EL (cell line): ENCODE results near the gene GUCD1.

ENCODE experiments used
- DNase-seq: peaks from one replicate; pipeline ENCODE4 v3.0.0-alpha.2; 2016

The GUCD1 gene

DNA sequence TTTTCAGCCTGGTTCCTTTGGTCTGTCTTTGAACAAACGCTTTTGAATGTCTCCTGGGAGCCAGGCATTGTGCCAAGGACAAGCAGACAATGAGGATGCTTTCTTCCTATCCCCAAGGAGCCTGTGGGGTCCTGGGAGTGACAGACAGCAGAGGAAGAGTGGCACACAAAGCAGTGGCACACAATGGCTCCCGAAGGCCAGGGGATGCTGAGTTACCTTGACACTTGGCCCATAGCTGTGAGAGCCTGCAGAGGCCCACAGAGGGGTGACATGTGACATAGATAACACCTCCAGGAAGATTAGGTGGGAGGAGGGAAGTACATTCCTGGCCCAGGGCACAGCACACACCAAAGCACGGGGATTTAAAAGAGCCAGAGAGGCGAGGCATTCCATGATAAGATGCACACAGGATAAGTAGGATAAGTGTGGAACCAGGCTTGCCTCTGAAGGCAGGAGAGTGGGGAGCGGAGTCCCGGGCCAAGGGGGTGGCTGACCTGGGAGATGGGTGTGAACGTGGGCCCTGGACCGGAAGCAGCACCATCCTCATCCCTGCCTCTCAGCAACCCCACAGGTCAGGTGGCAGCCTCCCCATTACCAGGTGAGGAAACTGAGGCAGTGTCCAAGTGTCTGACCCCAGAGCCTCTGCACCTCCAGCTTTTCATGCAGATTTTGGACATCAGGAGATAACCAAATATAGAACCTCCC, 53.5 kb downstream of the GUCD1 start:
- no peak for DNase-seq

DNA sequence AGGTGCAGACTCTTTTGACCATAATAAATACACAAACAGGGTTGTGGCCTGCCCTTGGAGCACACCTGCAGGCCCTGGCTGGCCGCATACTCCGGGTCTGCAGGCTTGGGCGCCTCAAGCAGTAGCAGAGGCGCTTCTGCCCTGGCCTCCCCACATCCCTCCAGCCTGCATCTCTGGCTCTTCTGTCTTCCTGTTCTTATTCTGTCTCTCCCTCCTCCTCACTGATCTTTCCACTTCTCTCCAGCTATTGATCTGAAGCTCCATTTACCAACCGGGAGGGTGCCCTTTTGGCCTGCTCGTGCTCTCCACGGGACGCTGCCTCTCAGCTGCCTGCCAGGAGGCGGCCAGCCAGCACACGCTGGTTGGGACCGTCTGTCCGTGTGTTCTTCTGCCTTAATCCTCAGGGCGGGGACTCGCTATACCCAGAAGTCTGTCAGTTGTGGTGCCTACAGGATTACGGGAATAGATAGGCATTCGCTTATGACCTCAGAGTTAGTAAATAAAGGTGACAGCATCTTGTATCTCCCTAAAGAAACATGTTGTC, 54.6 kb downstream of the GUCD1 start:
- DNase-seq = no peak

DNA sequence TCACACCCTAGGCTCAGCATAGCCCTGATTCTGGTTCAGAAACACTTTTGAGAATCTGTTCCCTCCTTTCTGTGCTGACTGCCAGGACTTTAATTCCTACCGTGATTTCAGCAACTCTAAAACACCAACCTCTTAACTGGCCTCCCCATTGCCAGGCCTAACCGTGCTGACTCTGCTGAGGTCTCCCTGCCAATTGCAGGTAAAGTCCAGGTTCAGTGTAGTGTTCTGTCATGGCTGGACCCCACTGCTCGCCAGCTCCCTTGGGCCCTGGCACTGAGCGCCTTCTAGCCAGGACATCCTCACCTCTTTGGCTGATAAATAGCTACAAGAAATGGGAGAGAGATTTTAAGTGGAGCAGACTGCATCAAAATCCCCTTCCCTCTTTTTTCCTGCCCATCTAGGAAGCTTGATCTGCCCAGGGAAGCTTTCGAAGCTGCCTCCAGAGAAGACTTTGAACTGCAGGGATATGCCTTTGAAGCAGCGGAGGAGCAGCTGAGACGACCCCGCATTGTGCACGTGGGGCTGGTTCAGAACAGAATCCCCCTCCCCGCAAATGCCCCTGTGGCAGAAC, 55.1 kb downstream of the GUCD1 start:
- DNase-seq = no peak

DNA sequence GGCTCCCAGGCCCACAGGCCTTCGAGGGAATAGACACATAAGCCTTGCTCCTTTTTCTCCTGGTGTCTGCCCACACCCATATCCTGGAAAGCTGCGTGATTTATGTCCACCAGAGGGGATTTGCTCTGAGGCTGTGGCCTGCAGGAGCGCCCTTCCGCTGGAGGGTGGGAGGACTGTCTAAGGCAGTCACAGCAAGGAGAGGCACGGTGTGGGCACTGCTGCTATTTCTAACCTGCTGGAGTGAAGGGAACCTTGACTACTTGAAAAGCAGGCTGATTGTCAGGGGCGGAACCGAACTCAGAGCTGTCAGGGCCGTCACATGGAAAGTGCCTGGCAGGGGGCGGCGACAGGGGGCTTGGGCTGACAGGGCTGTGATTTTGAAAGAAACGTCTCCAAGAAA, 56.1 kb downstream of the GUCD1 start:
- no peak for DNase-seq

DNA sequence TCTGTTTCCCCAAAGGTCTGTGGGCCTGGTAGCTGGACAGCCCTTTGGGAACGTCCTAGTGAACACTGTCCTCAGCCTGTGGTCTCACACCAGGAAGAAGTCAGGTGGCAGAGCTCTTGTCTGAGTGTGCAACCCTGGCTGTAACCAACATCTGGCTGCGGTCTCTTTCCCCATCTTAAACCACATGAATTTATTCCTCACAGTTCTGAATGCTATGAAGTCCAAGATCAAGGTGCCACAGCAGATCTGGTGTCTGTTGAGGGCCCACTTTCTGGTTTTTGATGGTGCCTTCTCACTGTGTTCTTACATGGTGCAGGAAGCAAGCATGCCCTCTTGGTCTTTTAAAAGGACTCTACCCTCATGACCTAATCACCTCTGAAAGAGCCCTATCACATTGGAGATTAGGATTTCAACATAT, 57.1 kb downstream of the GUCD1 start:
- no peak for DNase-seq

DNA sequence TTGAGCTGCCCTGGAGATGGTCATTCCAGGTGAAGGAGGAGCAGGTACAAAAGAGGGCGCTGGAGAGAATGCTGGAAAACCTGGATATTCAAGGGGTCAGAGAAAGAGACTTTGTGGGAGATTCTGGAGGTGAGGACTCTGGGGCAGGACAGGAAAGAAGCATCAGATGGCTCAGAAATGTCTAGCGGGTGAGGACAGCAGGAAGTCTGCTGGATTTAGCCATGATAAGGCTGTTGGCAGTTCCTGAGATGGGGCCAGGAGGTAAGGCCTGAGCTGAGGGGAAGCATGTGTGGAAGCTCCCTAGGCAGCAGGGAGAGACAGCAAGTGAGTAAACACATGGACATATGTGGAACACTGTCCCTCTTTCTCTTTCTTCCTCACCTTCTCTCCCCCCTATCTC, 58.3 kb downstream of the GUCD1 start:
- DNase-seq = no peak

DNA sequence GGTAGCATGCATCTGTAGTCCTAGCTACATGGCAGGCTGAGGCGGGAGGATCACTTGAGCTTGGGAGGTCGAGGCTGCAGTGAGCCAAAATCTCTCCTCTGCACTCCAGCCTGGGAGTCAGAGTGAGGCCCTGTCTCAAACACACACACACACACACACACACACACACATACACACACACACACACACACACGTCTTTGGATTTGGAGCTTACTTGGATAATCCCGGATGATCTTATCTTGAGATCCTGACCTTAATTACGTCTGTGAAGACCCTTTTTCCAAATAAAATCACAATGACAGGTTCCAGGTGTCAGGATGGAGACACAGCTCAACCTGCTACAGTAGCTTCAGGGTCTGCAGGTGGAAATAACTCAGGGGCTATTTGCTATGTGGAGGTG, 58.7 kb downstream of the GUCD1 start:
- no peak for DNase-seq

DNA sequence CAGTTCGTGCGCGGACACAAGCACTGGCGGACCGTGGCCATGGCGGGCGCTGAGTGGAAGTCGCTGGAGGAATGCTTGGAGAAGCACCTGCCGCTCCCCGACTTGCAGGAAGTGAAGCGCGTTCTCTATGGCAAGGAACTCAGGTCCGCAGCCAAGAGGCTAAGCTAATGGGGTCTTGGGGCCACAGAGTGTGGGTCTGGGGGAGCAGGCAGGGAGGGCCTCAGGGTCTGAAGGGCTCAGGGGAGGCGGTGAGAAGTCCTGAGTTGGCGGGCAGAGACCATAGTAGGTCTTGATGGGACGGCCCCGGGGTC, 59.6 kb downstream of the GUCD1 start:
- DNase-seq = no peak

DNA sequence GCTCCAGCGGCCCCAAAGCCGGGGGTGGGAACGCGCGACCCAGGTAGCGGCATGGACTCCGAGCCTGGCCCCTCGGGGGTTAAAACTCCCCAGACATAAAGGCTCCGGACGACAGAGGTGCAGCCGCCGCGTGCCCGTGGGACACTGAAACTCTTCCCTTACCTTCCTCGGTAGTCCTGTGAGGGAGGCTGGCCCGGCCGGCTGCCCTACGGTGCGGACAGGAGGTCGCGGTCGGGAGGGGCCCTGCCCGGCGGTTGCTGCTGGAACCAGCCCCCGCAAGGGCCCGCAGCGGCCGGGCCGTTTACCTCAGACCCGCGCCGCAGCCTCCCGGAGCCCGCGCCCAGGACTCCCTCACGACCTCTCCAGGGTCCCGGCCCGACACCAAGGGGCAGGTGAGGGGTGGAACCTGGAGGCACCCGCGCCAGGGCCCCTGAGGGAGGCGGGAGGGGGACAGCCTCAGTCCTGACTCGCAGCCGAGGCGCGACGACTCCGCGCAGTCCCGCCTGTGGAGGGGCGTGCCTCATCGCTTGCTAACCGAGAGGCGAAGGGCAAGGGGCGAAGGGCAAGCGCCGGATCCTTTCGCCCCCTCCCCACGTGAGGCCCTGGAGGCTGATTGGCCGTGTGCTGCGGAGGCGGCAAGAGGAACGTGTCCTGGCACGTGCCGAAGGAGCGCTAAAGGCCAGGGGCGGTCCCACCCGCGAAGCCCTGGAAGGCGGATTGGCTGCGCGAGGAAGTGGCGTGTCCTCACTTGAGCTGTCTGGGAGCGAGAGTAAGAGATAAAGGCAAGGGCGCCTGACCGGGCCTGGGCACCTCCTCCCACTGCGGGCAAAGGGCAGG, 60.2 kb downstream of the GUCD1 start, which contains the start of gene UPB1:
Gene UPB1 (plus strand): TSS at position 805 of the 837 bp plus-strand sequence. CDS start 72 bp downstream, outside the sequence.
- DNase-seq = no peak

DNA sequence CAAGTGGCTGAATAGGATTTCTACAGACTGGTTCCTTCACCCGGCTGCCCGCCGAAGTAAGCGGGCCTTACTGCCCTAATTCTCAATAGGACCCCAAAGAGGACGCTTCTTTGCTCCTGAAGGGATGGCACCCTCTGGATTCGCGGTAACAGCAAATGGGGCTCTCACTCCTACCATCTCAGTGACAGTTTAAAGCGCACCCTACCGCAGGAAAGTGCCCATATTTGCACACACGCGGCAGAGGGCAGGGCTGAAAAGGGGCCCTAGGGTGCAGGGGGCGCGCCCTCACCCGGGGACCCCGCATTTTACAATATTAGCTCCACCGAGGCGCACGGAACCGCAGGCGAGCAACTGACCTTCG, 60.8 kb downstream of the GUCD1 start:
- no peak for DNase-seq

DNA sequence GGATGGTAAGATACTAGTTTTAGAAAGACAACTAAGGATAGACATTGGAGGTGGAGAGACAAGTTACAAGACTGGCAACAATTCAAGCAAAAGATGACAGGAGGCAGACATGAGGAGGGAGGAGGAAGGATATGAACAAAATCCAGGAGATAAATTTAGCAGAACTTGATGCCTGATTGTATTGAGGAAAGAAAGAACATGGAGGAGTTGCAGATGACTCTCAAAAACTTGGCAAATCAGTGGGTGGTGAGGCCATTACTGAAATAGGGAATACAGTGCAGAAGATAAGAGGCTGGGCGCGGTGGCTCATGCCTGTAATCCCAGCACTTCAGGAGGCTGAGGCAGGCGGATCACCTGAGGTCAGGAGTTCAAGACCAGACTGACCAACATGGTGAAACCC, 62.5 kb downstream of the GUCD1 start:
- no peak for DNase-seq
